Measurements from ENCODE around the gene SEMA3B. TPM values are rescaled to one million over a fixed set of nuclear protein-coding genes. Genes with fewer than 3 reads are reported as not detected.
"Not testable (repeated sequence)": the region's sequence is repeated elsewhere in the genome, so short reads cannot be mapped to it uniquely, and the experiment has no call there.

Gene SEMA3B
- total RNA-seq, 1 donor from 2014 or later: 179 TPM

- TF ChIP-seq CTCF (IDR thresholded peaks at IDR 0.05; ENCODE audit: unreplicated experiment): no peak
- H3K27ac Mint-ChIP-seq: peak within 1 kb of the TSS; percentile 50
- H3K4me3 Mint-ChIP-seq: no peak within 1 kb of the TSS
- no peak for DNase-seq (ENCODE audit: low spot score in 2 of 2, unreplicated experiment in 2 of 2)
- peaks cover 23% of the 10 kb centered on the region for H3K4me1 Mint-ChIP-seq
- H3K27me3 Mint-ChIP-seq (ENCODE audit: low read depth): no peaks in the 10 kb centered on the region
- no peaks in the 10 kb centered on the region for H3K9me3 Mint-ChIP-seq
- H3K36me3 Mint-ChIP-seq: no peaks in the 10 kb centered on the region
Observed at GRCh38 chr3:50303013-50303815, 34.3 kb downstream of the SEMA3B start, which contains the start of gene HYAL1. HYAL1 (minus strand) TSS chr3:50303574; CDS start chr3:50302956, 618 bp downstream.

- no peak overlapping the region for H3K27ac Mint-ChIP-seq
- H3K9me3 Mint-ChIP-seq: no peaks in the 10 kb centered on the region
- H3K4me3 Mint-ChIP-seq: no peak overlapping the region
Observed at GRCh38 chr3:50304601-50305000, 35.7 kb downstream of the SEMA3B start.

GRCh38 chr3:50312041-50312440, 43.1 kb downstream of the SEMA3B start:
- H3K36me3 Mint-ChIP-seq: peaks cover 31% of the 10 kb centered on the region
- H3K9me3 Mint-ChIP-seq; H3K27me3 Mint-ChIP-seq (ENCODE audit: low read depth): not testable (repeated sequence)

More at GRCh38 chr3:50304601-50305000, 35.7 kb downstream of the SEMA3B start:
- Mint-ChIP-seq H3K36me3 (peaks cover 6% of the 10 kb centered on the region), H3K4me1 (peaks cover 16% of the 10 kb centered on the region), H3K27me3 (ENCODE audit: low read depth) (no peaks in the 10 kb centered on the region)
- no peak for TF ChIP-seq CTCF (IDR thresholded peaks at IDR 0.05; ENCODE audit: unreplicated experiment)
- DNase-seq (ENCODE audit: low spot score in 2 of 2, unreplicated experiment in 2 of 2): no peak

GRCh38 chr3:50314342-50314741, 45.4 kb downstream of the SEMA3B start:
- peaks cover 30% of the 10 kb centered on the region for H3K4me1 Mint-ChIP-seq
- peak overlapping the region; percentile 2 for H3K27ac Mint-ChIP-seq
- peaks cover 32% of the 10 kb centered on the region for H3K36me3 Mint-ChIP-seq
- peaks cover 4% of the 10 kb centered on the region for H3K9me3 Mint-ChIP-seq
- no peak for DNase-seq (ENCODE audit: low spot score in 2 of 2, unreplicated experiment in 2 of 2)
- H3K4me3 Mint-ChIP-seq: no peak overlapping the region
- TF ChIP-seq CTCF (IDR thresholded peaks at IDR 0.05; ENCODE audit: unreplicated experiment): no peak
- H3K27me3 Mint-ChIP-seq (ENCODE audit: low read depth): no peaks in the 10 kb centered on the region

More at GRCh38 chr3:50312041-50312440, 43.1 kb downstream of the SEMA3B start:
- not testable (repeated sequence) for H3K4me3 Mint-ChIP-seq; H3K4me1 Mint-ChIP-seq; DNase-seq (ENCODE audit: low spot score in 2 of 2, unreplicated experiment in 2 of 2); H3K27ac Mint-ChIP-seq

- peaks cover 28% of the 10 kb centered on the region for H3K36me3 Mint-ChIP-seq
Observed at GRCh38 chr3:50314816-50315215, 45.9 kb downstream of the SEMA3B start.

More at GRCh38 chr3:50314816-50315215, 45.9 kb downstream of the SEMA3B start:
- Mint-ChIP-seq H3K27me3 (ENCODE audit: low read depth) (no peaks in the 10 kb centered on the region), H3K9me3 (peaks cover 2% of the 10 kb centered on the region), H3K4me3 (no peak overlapping the region), H3K4me1 (peaks cover 35% of the 10 kb centered on the region), H3K27ac (no peak overlapping the region)
- no peak for DNase-seq (ENCODE audit: low spot score in 2 of 2, unreplicated experiment in 2 of 2)
- TF ChIP-seq CTCF (IDR thresholded peaks at IDR 0.05; ENCODE audit: unreplicated experiment): no peak

Data from mesothelial cell of epicardium (in vitro differentiated cells).